SU-DHL-6 (cell line): Measurements from ENCODE around the gene OGT.
"Not testable (repeated sequence)": the region's sequence is repeated elsewhere in the genome, so short reads cannot be mapped to it uniquely, and the experiment has no call there.

ENCODE experiments used
- H2AFZ ChIP-seq: fragments of 200-600 bp; sonication (generic); 2 replicates; pipeline ENCODE4 v1.6.1; 2014; ENCODE audit warnings: low read depth, mild to moderate bottlenecking, moderate library complexity, mixed read lengths, antibody characterized with exemption, low read length; ENCODE audit not compliant: severe bottlenecking
- H3F3A ChIP-seq: fragments of 200-600 bp; shearing (Covaris generic); 2 replicates; pipeline ENCODE4 v1.6.0; 2016; ENCODE audit warnings: antibody characterized with exemption, mild to moderate bottlenecking; ENCODE audit not compliant: insufficient read depth
- H3K27ac ChIP-seq: fragments of 200-600 bp; sonication (generic); 2 replicates; pipeline ENCODE4 v1.5.1; 2016; ENCODE audit warnings: low read depth, mild to moderate bottlenecking, low read length, moderate library complexity, mixed read lengths
- H3K27me3 ChIP-seq: fragments of 200-600 bp; sonication (generic), shearing (Covaris generic); 2 replicates; pipeline ENCODE4 v1.6.0; 2014; ENCODE audit warnings: mild to moderate bottlenecking, low read length
- H3K36me3 ChIP-seq: fragments of 200-600 bp; sonication (generic); 2 replicates; pipeline ENCODE4 v1.6.1; 2014; ENCODE audit warnings: mild to moderate bottlenecking, low read length, mixed read lengths
- H3K4me2 ChIP-seq: fragments of 300-600, 200-600 bp; shearing (Covaris generic), sonication (generic); 2 replicates; pipeline ENCODE4 v1.6.0; 2014; ENCODE audit warnings: low read length, low read depth, mild to moderate bottlenecking; ENCODE audit not compliant: poor library complexity, severe bottlenecking
- H3K4me3 ChIP-seq: fragments of 200-600 bp; sonication (generic); 2 replicates; pipeline ENCODE4 v1.5.1; 2014; ENCODE audit warnings: antibody characterized with exemption, low read length, mild to moderate bottlenecking, mixed read lengths; ENCODE audit not compliant: insufficient read depth, poor library complexity, severe bottlenecking
- H3K79me2 ChIP-seq: fragments of 200-600 bp; sonication (generic); 2 replicates; pipeline ENCODE4 v1.6.1; 2014; ENCODE audit warnings: mild to moderate bottlenecking, low read length, moderate library complexity; ENCODE audit not compliant: insufficient read depth
- H3K9ac ChIP-seq: fragments of 200-600 bp; sonication (generic); 2 replicates; pipeline ENCODE4 v1.7.0; 2014; ENCODE audit warnings: mild to moderate bottlenecking, low read length
- H3K9me2 ChIP-seq: fragments of 200-600 bp; sonication (generic); replicated peaks from 2 replicates; pipeline ENCODE4 v1.6.1; 2014; ENCODE audit warnings: low read length; ENCODE audit not compliant: insufficient read depth
- H3K9me3 ChIP-seq: fragments of 200-600 bp; sonication (generic); 2 replicates; pipeline ENCODE4 v1.6.1; 2014; ENCODE audit warnings: low read length, mixed read lengths; ENCODE audit not compliant: insufficient read depth
- H4K20me1 ChIP-seq: fragments of 200-600 bp; sonication (generic); 2 replicates; pipeline ENCODE4 v1.6.1; 2014; ENCODE audit warnings: low read depth, mild to moderate bottlenecking, antibody characterized with exemption, low read length, moderate library complexity, mixed read lengths
- CTCF ChIP-seq: fragments of 200-600 bp; sonication (generic); IDR thresholded peaks from one replicate; pipeline ENCODE4 v1.5.1; 2017; ENCODE audit warnings: antibody characterized with exemption, mild to moderate bottlenecking, low read length, moderate library complexity; ENCODE audit not compliant: insufficient read depth, poor library complexity, severe bottlenecking
- EZH2phosphoT487 ChIP-seq: fragments of 200-600 bp; sonication (generic), shearing (Covaris generic); conservative IDR thresholded peaks from 2 replicates; pipeline ENCODE4 v1.6.1; 2018; ENCODE audit warnings: mild to moderate bottlenecking, antibody characterized with exemption, low read length, moderate library complexity, mixed read lengths

The OGT gene

GRCh38 chrX:71609095-71609750 is 76.3 kb downstream of the OGT start:
- Histone ChIP-seq H3K4me2 (no peak overlapping the region), H3F3A (no peaks in the 10 kb centered on the region), H3K9ac (no peak overlapping the region), H3K27ac (no peak overlapping the region), H4K20me1 (no peaks in the 10 kb centered on the region), H3K36me3 (no peaks in the 10 kb centered on the region), H3K4me3 (no peak overlapping the region), H2AFZ (no peak overlapping the region), H3K9me3 (no peaks in the 10 kb centered on the region), H3K27me3 (no peaks in the 10 kb centered on the region), H3K79me2 (no peaks in the 10 kb centered on the region), H3K9me2 (no peaks in the 10 kb centered on the region)
- no peak for TF ChIP-seq CTCF
- no peak for TF ChIP-seq EZH2phosphoT487

- H3K27ac ChIP-seq, H3K4me3 ChIP-seq, H3K79me2 ChIP-seq, H3K36me3 ChIP-seq, H3K4me2 ChIP-seq, H3K9me3 ChIP-seq, H3K9ac ChIP-seq, H3K9me2 ChIP-seq, H3F3A ChIP-seq, H2AFZ ChIP-seq, H4K20me1 ChIP-seq, H3K27me3 ChIP-seq: not testable (repeated sequence)
These were observed 78.8 kb downstream of the OGT start for GRCh38 chrX:71611736-71612135.

- Histone ChIP-seq H3K9me3 (no peaks in the 10 kb centered on the region), H3K79me2 (no peaks in the 10 kb centered on the region), H4K20me1 (no peaks in the 10 kb centered on the region), H3K4me3 (no peak overlapping the region), H2AFZ (no peak overlapping the region), H3K4me2 (no peak overlapping the region), H3K9ac (no peak overlapping the region), H3K9me2 (no peaks in the 10 kb centered on the region), H3F3A (no peaks in the 10 kb centered on the region), H3K27ac (no peak overlapping the region), H3K27me3 (no peaks in the 10 kb centered on the region), H3K36me3 (no peaks in the 10 kb centered on the region)
- TF ChIP-seq CTCF, result no peak
- no peak for TF ChIP-seq EZH2phosphoT487
These were observed 79.4 kb downstream of the OGT start for GRCh38 chrX:71612256-71612655.

- no peak for TF ChIP-seq EZH2phosphoT487
- TF ChIP-seq CTCF, result no peak
- Histone ChIP-seq H3K9me3 (no peaks in the 10 kb centered on the region), H3F3A (no peaks in the 10 kb centered on the region), H3K79me2 (no peaks in the 10 kb centered on the region), H3K4me3 (no peak overlapping the region), H3K9ac (no peak overlapping the region), H3K4me2 (no peak overlapping the region), H3K36me3 (no peaks in the 10 kb centered on the region), H3K27ac (no peak overlapping the region), H3K9me2 (no peaks in the 10 kb centered on the region), H4K20me1 (no peaks in the 10 kb centered on the region), H2AFZ (no peak overlapping the region), H3K27me3 (no peaks in the 10 kb centered on the region)
These were observed 82.2 kb downstream of the OGT start for GRCh38 chrX:71615056-71615455.
